OCI-LY1 (cell line): ENCODE data around the gene IQCF2.

Experiments
- CTCF ChIP-seq: fragments of 200-600 bp; sonication (generic), shearing (Covaris generic); IDR thresholded peaks from 2 replicates; pipeline ENCODE4 v1.5.1; 2017; ENCODE audit warnings: mild to moderate bottlenecking, antibody characterized with exemption, low read length, moderate library complexity, mixed read lengths
- EZH2 ChIP-seq: fragments of 200-600 bp; sonication (generic), shearing (Covaris generic); IDR thresholded peaks from 2 replicates; pipeline ENCODE4 v1.8.0; 2017; ENCODE audit warnings: borderline replicate concordance, mixed run types, mild to moderate bottlenecking, antibody characterized with exemption, low read length, moderate library complexity, mixed read lengths

DNA sequence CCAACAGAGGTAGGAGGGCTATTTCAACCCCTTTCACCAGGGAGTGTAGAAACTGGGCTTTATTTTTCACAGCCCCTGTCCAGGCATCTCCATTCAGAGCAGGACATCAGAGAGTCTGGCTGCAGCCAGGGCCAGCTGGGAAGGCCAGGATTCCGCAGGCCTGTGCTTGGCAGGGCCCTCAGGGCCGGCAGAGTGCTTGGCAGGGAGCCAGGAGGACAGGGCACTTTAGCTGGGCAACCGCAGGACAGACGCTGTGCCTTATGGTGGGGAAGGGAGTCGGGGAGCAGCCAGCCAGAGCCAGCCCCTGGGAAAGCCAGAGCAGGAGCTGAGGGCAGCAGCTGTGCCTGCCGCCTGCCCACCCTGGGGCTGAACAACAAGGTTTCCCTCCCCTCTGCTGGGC lies 47.9 kb upstream of the IQCF2 start:
- TF ChIP-seq CTCF (no peak), EZH2 (no peak)
